GM23338 (cell line): ENCODE results near the gene LONRF3. TPM values are rescaled to one million over a fixed set of nuclear protein-coding genes. Genes with fewer than 3 reads are reported as not detected.

ENCODE experiments used
- ATAC-seq: fragments of 200-7000 bp; cut with Tn5 transposase; 3 replicates; pipeline ENCODE4 v1.9.1; 2020
- DNase-seq: peaks from one replicate; pipeline ENCODE4 v3.0.0-alpha.2; 2015; ENCODE audit warnings: low spot score
- H2AFZ ChIP-seq: fragments of 200-600 bp; sonication (generic); 2 replicates; pipeline ENCODE4 v1.8.0; 2016; ENCODE audit warnings: antibody characterized with exemption, mild to moderate bottlenecking, moderate library complexity
- H3F3A ChIP-seq: fragments of 200-600 bp; sonication (generic); replicated peaks from 2 replicates; pipeline ENCODE4 v1.8.0; 2017; ENCODE audit warnings: antibody characterized with exemption, mixed run types, low read depth
- H3K27ac ChIP-seq: fragments of 200-600 bp; sonication (generic); 2 replicates; pipeline ENCODE4 v1.6.1; 2016; ENCODE audit warnings: low read depth
- H3K27me3 ChIP-seq: fragments of 200-600 bp; sonication (generic); 2 replicates; pipeline ENCODE4 v1.8.0; 2016; ENCODE audit warnings: mild to moderate bottlenecking, mixed run types, moderate library complexity; ENCODE audit not compliant: insufficient read depth
- H3K36me3 ChIP-seq: fragments of 200-600 bp; sonication (generic); 2 replicates; pipeline ENCODE4 v1.8.0; 2016; ENCODE audit warnings: mild to moderate bottlenecking; ENCODE audit not compliant: insufficient read depth
- H3K4me1 ChIP-seq: fragments of 200-600 bp; sonication (generic); 2 replicates; pipeline ENCODE4 v1.8.0; 2016; ENCODE audit warnings: mild to moderate bottlenecking, moderate library complexity; ENCODE audit not compliant: insufficient read depth
- H3K4me2 ChIP-seq: fragments of 200-600 bp; sonication (generic); 2 replicates; pipeline ENCODE4 v1.7.1; 2017; ENCODE audit warnings: mixed run types
- H3K4me3 ChIP-seq: fragments of 200-600 bp; sonication (generic); 2 replicates; pipeline ENCODE4 v1.6.1; 2016; ENCODE audit warnings: mixed run types
- H3K79me2 ChIP-seq: fragments of 200-600 bp; sonication (generic); replicated peaks from 2 replicates; pipeline ENCODE4 v1.8.0; 2017; ENCODE audit warnings: mild to moderate bottlenecking; ENCODE audit not compliant: insufficient read depth
- H3K9me2 ChIP-seq: fragments of 200-600 bp; sonication (generic); 2 replicates; pipeline ENCODE4 v1.8.0; 2017; ENCODE audit not compliant: insufficient read depth
- H4K20me1 ChIP-seq: fragments of 200-600 bp; sonication (generic); replicated peaks from 2 replicates; pipeline ENCODE4 v1.8.0; 2017; ENCODE audit warnings: mild to moderate bottlenecking; ENCODE audit not compliant: insufficient read depth
- H3K27ac Mint-ChIP-seq: 2 replicates; pipeline ENCODE4 v1.8.0; 2020; ENCODE audit warnings: inconsistent platforms, mild to moderate bottlenecking, moderate library complexity, mixed read lengths
- H3K27me3 Mint-ChIP-seq: 3 replicates; pipeline ENCODE4 v1.8.0; 2022; ENCODE audit warnings: low read depth, mild to moderate bottlenecking, moderate library complexity, mixed read lengths, inconsistent platforms; ENCODE audit not compliant: insufficient read depth, poor library complexity
- H3K36me3 Mint-ChIP-seq: 3 replicates; pipeline ENCODE4 v1.8.0; 2021; ENCODE audit warnings: low read depth, mild to moderate bottlenecking, inconsistent platforms, moderate library complexity, mixed read lengths
- H3K4me1 Mint-ChIP-seq: 3 replicates; pipeline ENCODE4 v1.8.0; 2020; ENCODE audit warnings: mild to moderate bottlenecking, inconsistent platforms, mixed read lengths
- H3K4me3 Mint-ChIP-seq: 3 replicates; pipeline ENCODE4 v1.8.0; 2021; ENCODE audit warnings: moderate library complexity, mild to moderate bottlenecking, inconsistent platforms, mixed read lengths
- H3K9me3 Mint-ChIP-seq: 3 replicates; pipeline ENCODE4 v1.8.0; 2020; ENCODE audit warnings: moderate library complexity, mild to moderate bottlenecking, inconsistent platforms, mixed read lengths
- CREB1 ChIP-seq: fragments of 250-450 bp; sonication (Bioruptor Pico); IDR thresholded peaks from 2 replicates; pipeline ENCODE4 v1.5.0; 2020; ENCODE audit warnings: low read depth, mild to moderate bottlenecking, moderate library complexity
- POLR2AphosphoS5 ChIP-seq: IDR thresholded peaks from 2 replicates; pipeline ENCODE4 v1.6.1; 2016; ENCODE audit warnings: antibody characterized with exemption, low read depth
- ZNF114 ChIP-seq: fragments of 250-450 bp; sonication (Bioruptor Pico); IDR thresholded peaks from 2 replicates; pipeline ENCODE4 v1.5.0; 2020; ENCODE audit warnings: mild to moderate bottlenecking, moderate library complexity
- ZNF331 ChIP-seq: fragments of 250-450 bp; sonication (Bioruptor Pico); IDR thresholded peaks from 2 replicates; pipeline ENCODE4 v1.5.0; 2020; ENCODE audit warnings: low read depth, mild to moderate bottlenecking, moderate library complexity
- ZNF462 ChIP-seq: fragments of 250-450 bp; sonication (Bioruptor Pico); IDR thresholded peaks from 2 replicates; pipeline ENCODE4 v1.5.0; 2020; ENCODE audit warnings: mild to moderate bottlenecking, moderate library complexity
- polyA plus RNA-seq: library from polyadenylated mRNA; unstranded; fragments of >200 nt; fragmentation: Nextera tagmentation; extraction: Ambion mirVana; gene quantifications from 2 replicates; pipeline ENCODE4 v1.2.1, GENCODE V29; 2016
- total RNA-seq: library from RNA; depleted of rRNA; stranded (reverse); fragments of >200 nt; shearing (Covaris generic); gene quantifications from 2 replicates; pipeline ENCODE4 v1.2.3, GENCODE V29; 2014
- TF ChIP-seq, protein P1 (sequence below): IDR thresholded peaks from one replicate; pipeline ENCODE4 v1.6.1; 2018; ENCODE audit warnings: antibody characterized with exemption; ENCODE audit not compliant: unreplicated experiment

The LONRF3 gene
- total and polyA plus RNA-seq, 2 experiments from 2014 or later: 0.10 TPM; not detected in 1

DNA sequence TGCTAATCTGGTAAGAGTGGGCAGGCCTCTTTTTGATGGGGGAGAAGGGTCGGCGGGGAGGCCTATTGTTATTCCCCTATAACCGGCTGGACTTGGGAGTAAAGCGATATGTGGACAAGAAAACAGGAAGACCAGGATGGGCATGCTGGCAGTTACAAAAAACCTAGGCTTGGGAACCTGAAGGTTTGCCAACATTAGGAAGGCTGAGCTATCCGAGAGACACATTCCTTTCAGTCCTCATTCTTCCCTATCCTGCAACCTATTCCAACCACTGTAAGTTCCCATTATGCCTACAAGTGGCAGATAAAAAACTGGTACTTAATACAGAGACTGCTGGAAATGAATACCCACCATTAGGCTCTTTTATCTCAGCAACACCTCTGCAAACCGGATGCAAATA is 66.0 kb downstream of the LONRF3 start (continued):
- TF ChIP-seq ZNF462 (CRISPR knock-in tag) (no peak), POLR2AphosphoS5 (no peak), ZNF331 (CRISPR knock-in tag) (no peak), CREB1 (CRISPR knock-in tag) (no peak)
- TF ChIP-seq, protein P1, sequence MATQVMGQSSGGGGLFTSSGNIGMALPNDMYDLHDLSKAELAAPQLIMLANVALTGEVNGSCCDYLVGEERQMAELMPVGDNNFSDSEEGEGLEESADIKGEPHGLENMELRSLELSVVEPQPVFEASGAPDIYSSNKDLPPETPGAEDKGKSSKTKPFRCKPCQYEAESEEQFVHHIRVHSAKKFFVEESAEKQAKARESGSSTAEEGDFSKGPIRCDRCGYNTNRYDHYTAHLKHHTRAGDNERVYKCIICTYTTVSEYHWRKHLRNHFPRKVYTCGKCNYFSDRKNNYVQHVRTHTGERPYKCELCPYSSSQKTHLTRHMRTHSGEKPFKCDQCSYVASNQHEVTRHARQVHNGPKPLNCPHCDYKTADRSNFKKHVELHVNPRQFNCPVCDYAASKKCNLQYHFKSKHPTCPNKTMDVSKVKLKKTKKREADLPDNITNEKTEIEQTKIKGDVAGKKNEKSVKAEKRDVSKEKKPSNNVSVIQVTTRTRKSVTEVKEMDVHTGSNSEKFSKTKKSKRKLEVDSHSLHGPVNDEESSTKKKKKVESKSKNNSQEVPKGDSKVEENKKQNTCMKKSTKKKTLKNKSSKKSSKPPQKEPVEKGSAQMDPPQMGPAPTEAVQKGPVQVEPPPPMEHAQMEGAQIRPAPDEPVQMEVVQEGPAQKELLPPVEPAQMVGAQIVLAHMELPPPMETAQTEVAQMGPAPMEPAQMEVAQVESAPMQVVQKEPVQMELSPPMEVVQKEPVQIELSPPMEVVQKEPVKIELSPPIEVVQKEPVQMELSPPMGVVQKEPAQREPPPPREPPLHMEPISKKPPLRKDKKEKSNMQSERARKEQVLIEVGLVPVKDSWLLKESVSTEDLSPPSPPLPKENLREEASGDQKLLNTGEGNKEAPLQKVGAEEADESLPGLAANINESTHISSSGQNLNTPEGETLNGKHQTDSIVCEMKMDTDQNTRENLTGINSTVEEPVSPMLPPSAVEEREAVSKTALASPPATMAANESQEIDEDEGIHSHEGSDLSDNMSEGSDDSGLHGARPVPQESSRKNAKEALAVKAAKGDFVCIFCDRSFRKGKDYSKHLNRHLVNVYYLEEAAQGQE: no peak

- H3K36me3 ChIP-seq: no peaks in the 10 kb centered on the region
- H3K4me1 Mint-ChIP-seq: peaks cover 5% of the 10 kb centered on the region; the same call in 1 of the 3 replicates
- no peak for DNase-seq
- no peaks in the 10 kb centered on the region for H3K27me3 ChIP-seq
- no peak overlapping the region for H3K27ac ChIP-seq
- H4K20me1 ChIP-seq: no peaks in the 10 kb centered on the region
- H2AFZ ChIP-seq: no peak overlapping the region
- no peaks in the 10 kb centered on the region for H3F3A ChIP-seq
- H3K27ac Mint-ChIP-seq: no peak overlapping the region
- no peaks in the 10 kb centered on the region for H3K9me3 Mint-ChIP-seq
- no peaks in the 10 kb centered on the region for H3K36me3 Mint-ChIP-seq
- no peaks in the 10 kb centered on the region for H3K9me2 ChIP-seq
- no peak overlapping the region for H3K4me3 ChIP-seq
- H3K4me3 Mint-ChIP-seq: no peak overlapping the region
- H3K4me2 ChIP-seq: no peak overlapping the region
- H3K27me3 Mint-ChIP-seq: peaks cover 2% of the 10 kb centered on the region
- ATAC-seq: no peak
- H3K79me2 ChIP-seq: no peaks in the 10 kb centered on the region
- H3K4me1 ChIP-seq: no peaks in the 10 kb centered on the region
- TF ChIP-seq ZNF462 (CRISPR knock-in tag) (no peak), ZNF114 (CRISPR knock-in tag) (no peak), ZNF331 (CRISPR knock-in tag) (no peak)
Observed at GRCh38 chrX:119041175-119041574, 66.8 kb downstream of the LONRF3 start.
